MM.1S (cell line): ENCODE measurements around the gene MAGI2.

ENCODE experiments used
- EZH2 ChIP-seq: fragments of 300-600 bp; sonication (generic); optimal IDR thresholded peaks from 2 replicates; pipeline ENCODE3; 2017; ENCODE audit warnings: low read depth, mild to moderate bottlenecking, antibody characterized with exemption, low read length, mixed read lengths
- TF ChIP-seq, protein P1 (sequence below): fragments of 300-600 bp; sonication (generic); IDR thresholded peaks from 2 replicates; pipeline ENCODE4 v1.5.1; 2016; ENCODE audit warnings: antibody characterized with exemption, low read length, mixed read lengths

DNA sequence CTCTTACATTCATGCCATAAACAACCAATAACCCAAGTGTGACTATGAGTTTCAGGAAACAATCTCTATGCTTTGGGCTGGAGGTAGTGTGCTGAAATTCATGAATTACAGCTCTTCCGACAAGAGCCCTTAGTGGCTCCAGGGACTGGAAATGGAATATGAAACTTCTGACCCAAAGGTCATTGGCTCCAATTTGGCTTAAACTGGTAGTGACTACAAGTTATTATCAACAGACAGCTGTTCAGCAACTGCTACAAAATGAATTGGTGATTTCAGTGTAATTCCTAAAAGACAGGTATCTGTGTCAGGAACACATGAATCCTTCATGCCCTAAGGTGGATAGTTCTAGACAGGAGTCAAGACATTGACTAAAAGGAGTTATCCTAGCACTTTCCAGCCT is 909.5 kb downstream of the MAGI2 start:
- TF ChIP-seq, protein P1, sequence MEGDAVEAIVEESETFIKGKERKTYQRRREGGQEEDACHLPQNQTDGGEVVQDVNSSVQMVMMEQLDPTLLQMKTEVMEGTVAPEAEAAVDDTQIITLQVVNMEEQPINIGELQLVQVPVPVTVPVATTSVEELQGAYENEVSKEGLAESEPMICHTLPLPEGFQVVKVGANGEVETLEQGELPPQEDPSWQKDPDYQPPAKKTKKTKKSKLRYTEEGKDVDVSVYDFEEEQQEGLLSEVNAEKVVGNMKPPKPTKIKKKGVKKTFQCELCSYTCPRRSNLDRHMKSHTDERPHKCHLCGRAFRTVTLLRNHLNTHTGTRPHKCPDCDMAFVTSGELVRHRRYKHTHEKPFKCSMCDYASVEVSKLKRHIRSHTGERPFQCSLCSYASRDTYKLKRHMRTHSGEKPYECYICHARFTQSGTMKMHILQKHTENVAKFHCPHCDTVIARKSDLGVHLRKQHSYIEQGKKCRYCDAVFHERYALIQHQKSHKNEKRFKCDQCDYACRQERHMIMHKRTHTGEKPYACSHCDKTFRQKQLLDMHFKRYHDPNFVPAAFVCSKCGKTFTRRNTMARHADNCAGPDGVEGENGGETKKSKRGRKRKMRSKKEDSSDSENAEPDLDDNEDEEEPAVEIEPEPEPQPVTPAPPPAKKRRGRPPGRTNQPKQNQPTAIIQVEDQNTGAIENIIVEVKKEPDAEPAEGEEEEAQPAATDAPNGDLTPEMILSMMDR = no peak
- no peak for TF ChIP-seq EZH2
